PFSK-1 (cell line): ENCODE measurements around the gene DEDD2.

ENCODE experiments used
- FOXP2 ChIP-seq: optimal IDR thresholded peaks from 2 replicates; pipeline ENCODE3; 2011; ENCODE audit warnings: borderline replicate concordance, control low read depth, inconsistent platforms; ENCODE audit not compliant: insufficient read depth; ENCODE audit errors: extremely low read length, extremely low read depth
- POLR2AphosphoS5 ChIP-seq: IDR thresholded peaks from 2 replicates; pipeline ENCODE4 v1.6.1; 2012; ENCODE audit warnings: low read depth, mild to moderate bottlenecking, control low read depth, low read length, moderate library complexity
- REST ChIP-seq, 2 experiments: IDR thresholded peaks; 2 replicates each; pipeline versions ENCODE4 v1.6.1 to v1.8.0; 2011 to 2012; ENCODE audit warnings: low read depth in 2 of 2, low read length in 2 of 2, control low read depth in 1 of 2, inconsistent platforms in 1 of 2, mild to moderate bottlenecking in 1 of 2, moderate library complexity in 1 of 2; ENCODE audit not compliant: insufficient read depth in 1 of 2
- SIN3A ChIP-seq: IDR thresholded peaks from 2 replicates; pipeline ENCODE4 v1.6.1; 2012; ENCODE audit warnings: mild to moderate bottlenecking, low read length, moderate library complexity, borderline replicate concordance; ENCODE audit not compliant: insufficient read depth
- TAF1 ChIP-seq: IDR thresholded peaks from 2 replicates; pipeline ENCODE4 v1.6.1; 2012; ENCODE audit warnings: low read length, control low read depth, borderline replicate concordance; ENCODE audit not compliant: insufficient read depth

DEDD2 gene

DNA sequence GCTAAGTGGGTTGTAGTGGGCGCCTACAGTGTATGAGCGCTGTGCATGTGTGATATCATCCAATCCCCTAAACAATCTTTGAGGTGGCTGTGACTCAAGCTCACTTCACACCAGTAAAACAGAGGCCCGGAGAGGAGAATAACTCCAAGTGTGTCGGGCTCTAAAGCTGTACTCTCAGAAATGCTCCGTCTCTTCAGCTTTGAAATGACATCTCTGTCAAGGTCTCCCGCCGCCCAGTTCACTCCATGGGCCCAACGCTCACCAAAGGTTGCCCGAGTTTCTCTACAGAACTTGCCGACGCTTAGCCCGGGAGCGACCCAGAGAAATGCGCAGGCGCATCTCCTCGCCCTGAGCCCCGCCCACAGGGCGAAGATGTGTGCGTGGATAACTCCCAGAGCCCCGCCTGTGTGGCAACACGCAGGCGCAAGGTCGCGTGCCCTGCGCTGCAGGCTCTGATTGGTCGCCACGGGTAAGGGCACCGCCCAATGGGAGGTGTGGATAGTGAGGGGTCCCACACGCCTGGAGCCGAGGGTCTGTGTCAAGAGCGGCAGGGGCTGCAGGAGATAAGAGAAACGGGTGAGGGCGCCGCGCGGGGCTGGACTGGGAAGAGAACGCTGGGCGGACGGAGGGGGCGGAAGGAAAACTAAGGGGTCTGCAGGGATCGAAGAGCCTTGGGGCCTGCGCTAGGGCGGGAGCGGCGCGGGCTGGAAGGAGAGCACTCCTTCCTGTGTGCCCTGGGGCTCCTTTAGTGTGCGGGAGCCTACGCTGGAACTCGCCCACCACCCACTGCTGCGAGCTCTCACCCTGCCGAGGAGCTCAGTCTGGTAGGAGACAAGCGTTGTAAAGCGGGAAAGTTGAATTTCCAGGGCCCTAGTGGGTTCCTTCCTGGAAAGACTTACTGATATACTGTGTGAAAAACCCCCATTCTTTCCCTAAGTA is 2.6 kb upstream of the DEDD2 start, which contains the start of gene ZNF526:
Gene ZNF526, plus strand, starts transcription at position 501 of the 939 bp plus-strand sequence. CDS start 4,092 bp downstream, outside the sequence.
- TF ChIP-seq REST (IDR thresholded peaks at IDR 0.05; ENCODE audit: insufficient read depth in 1 of 2, low read depth in 2 of 2, low read length in 2 of 2) (peak in 1 of 2 experiments; percentile 60; a peak in 1 of 4 replicates), POLR2AphosphoS5 (peak; percentile 99), SIN3A (peak; percentile 85), FOXP2 (no peak), TAF1 (peak; percentile 92)

GRCh38 chr19:42216653-42217519 is 591 bp downstream of the DEDD2 start:
- TF ChIP-seq REST (IDR thresholded peaks at IDR 0.05; ENCODE audit: insufficient read depth in 1 of 2, low read depth in 2 of 2, low read length in 2 of 2) (0 out of 4 replicates have a peak, but pooled peaks of 1 of the 2 experiments have one; percentile 14), TAF1 (no peak), SIN3A (0 out of 2 replicates have a peak, but pooled peaks have one; percentile 67), FOXP2 (no peak), POLR2AphosphoS5 (no peak)

- TF ChIP-seq FOXP2, result no peak
- TF ChIP-seq POLR2AphosphoS5, result no peak
- no peak for TF ChIP-seq REST (IDR thresholded peaks at IDR 0.05; ENCODE audit: insufficient read depth in 1 of 2, low read depth in 2 of 2, low read length in 2 of 2)
These were observed 2.5 kb downstream of the DEDD2 start for GRCh38 chr19:42214810-42215485.

GRCh38 chr19:42212886-42213285 is 4.6 kb downstream of the DEDD2 start:
- TF ChIP-seq FOXP2, result no peak
- TF ChIP-seq POLR2AphosphoS5, result no peak
- TF ChIP-seq SIN3A, result no peak
- no peak for TF ChIP-seq TAF1
- no peak for TF ChIP-seq REST (IDR thresholded peaks at IDR 0.05; ENCODE audit: insufficient read depth in 1 of 2, low read depth in 2 of 2, low read length in 2 of 2)
